Measurements from ENCODE around the gene GSG1L. TPM values are rescaled to one million over a fixed set of nuclear protein-coding genes. Genes with fewer than 3 reads are reported as not detected.

Gene GSG1L
- total and polyA plus RNA-seq, 9 of the 15 experiments (the other 6 are each of a cell fraction or from before 2014, with no cell fraction given) = not detected

GRCh38 chr16:27745348-27745747 is 318.2 kb downstream of the GSG1L start (continued):
- TF ChIP-seq ZNF717 (CRISPR knock-in tag; IDR thresholded peaks at IDR 0.05) (no peak), RAD51 (IDR thresholded peaks at IDR 0.05; ENCODE audit: borderline replicate concordance, low read depth) (peak; percentile 48; the same call in 1 of the 2 replicates), SIX5 (IDR thresholded peaks at IDR 0.05; ENCODE audit: borderline replicate concordance in 1 of 2, insufficient read depth in 1 of 2, low read depth in 1 of 2, low read length in 2 of 2) (no peak), SIN3B (IDR thresholded peaks at IDR 0.05; ENCODE audit: low read depth) (no peak), ZSCAN29 (IDR thresholded peaks at IDR 0.05) (no peak), TBL1XR1 (IDR thresholded peaks at IDR 0.05; ENCODE audit: low read length in 2 of 2) (no peak), FUS (optimal IDR thresholded peaks at IDR 0.05; ENCODE audit: low read depth, low read length) (no peak), NFYB (IDR thresholded peaks at IDR 0.05; ENCODE audit: extremely low read depth, insufficient read length) (peak; percentile 23), TGIF2 (CRISPR knock-in tag; IDR thresholded peaks at IDR 0.05) (no peak), PCBP1 (IDR thresholded peaks at IDR 0.05; ENCODE audit: low read depth, low read length, poor library complexity, severe bottlenecking) (no peak), ZBTB2 (IDR thresholded peaks at IDR 0.05) (no peak), CBX3 (IDR thresholded peaks at IDR 0.05; ENCODE audit: borderline replicate concordance in 1 of 2, low read length in 2 of 2) (0 out of 3 replicates have a peak, but pooled peaks of 1 of the 2 experiments have one; percentile 15), NFIX (CRISPR knock-in tag; IDR thresholded peaks at IDR 0.05; ENCODE audit: low read depth) (no peak), USF2 (CRISPR knock-in tag; IDR thresholded peaks at IDR 0.05) (peak; percentile 71), ATF2 (CRISPR knock-in tag; IDR thresholded peaks at IDR 0.05) (no peak), POU5F1 (IDR thresholded peaks at IDR 0.05; ENCODE audit: borderline replicate concordance, low read depth, low read length, partially characterized antibody) (no peak), HMGN3 (IDR thresholded peaks at IDR 0.05; ENCODE audit: borderline replicate concordance, extremely low read depth, insufficient read length, low read depth, low read length) (no peak), RBM39 (optimal IDR thresholded peaks at IDR 0.05; ENCODE audit: low read depth, low read length) (no peak), SUPT5H (IDR thresholded peaks at IDR 0.05) (no peak), ZNF551 (CRISPR knock-in tag; IDR thresholded peaks at IDR 0.05) (no peak), NR2C1 (IDR thresholded peaks at IDR 0.05) (no peak), NR2C1 (tag; IDR thresholded peaks at IDR 0.05) (no peak)

All from K562 (cell line).